Right lobe of liver (tissue), 4 donors: Measurements from ENCODE around the gene TSTD2.

Experiments
- CTCF ChIP-seq, 4 donors: fragments of 200-600 bp in 3 of 4; fragments of 450-650 bp in 1 of 4; IDR thresholded peaks; one replicate each; pipeline versions ENCODE4 v1.5.1 to v1.8.0; 2016 to 2022; ENCODE audit warnings: antibody characterized with exemption in 4 of 4, mild to moderate bottlenecking in 2 of 4
- POLR2A ChIP-seq: fragments of 450-650 bp; IDR thresholded peaks from one replicate; pipeline ENCODE4 v1.6.1; 2017; ENCODE audit warnings: antibody characterized with exemption, mild to moderate bottlenecking
- donor health status: DM: no; HTN: no; CAD: no.
- donor health status: DM: no; HTN: no; CAD: no.
- donor health status: DM: no; HTN: yes; CAD: no.

GRCh38 chr9:97602430-97602829 lies 30.7 kb downstream of the TSTD2 start:
- TF ChIP-seq CTCF (IDR thresholded peaks at IDR 0.05): no peak
- TF ChIP-seq POLR2A: no peak
